ENCODE results near the gene RNF14.
A peak's percentile ranks its signal among the peaks of the same experiment; 100 is the strongest.

The RNF14 gene

DNA sequence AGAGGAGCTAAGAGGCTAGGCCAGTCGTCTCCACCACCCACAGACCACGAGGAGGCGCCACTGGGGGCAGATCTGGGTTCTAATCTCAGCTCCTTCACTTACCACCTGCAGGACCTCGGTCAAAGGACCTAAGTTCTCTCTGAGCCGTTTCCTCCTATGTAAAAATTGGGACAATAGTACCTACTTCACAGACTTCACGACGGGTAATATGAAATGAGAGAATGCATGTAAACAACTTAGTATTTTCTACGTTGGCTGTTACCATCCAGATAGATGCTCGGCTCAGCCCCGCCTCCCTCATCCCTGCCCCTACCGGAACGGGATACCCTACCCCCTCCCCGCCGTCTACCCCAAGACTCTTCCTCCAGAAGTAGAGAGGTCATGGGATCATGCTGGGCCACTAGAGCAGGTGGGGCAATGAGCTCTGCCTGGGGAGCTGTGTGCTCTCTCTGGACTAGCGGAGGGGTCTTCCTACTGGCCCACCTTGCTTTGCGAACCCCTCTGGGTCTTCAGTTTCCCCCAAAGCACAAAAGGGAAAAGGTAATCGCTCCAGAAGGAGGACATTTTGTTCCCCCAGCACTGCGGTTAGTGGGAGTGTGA is 43.4 kb downstream of the RNF14 start:
- TF ChIP-seq Cebpa-rat (IDR thresholded peaks at IDR 0.05), result no peak
- Histone ChIP-seq H3K27me3 (peaks cover 29% of the 10 kb centered on the region), H3K27ac (0 out of 2 replicates have a peak overlapping the region, but pooled peaks have one; percentile 18), H3K9ac (peak overlapping the region; percentile 57; the same call in 1 of the 2 replicates), H3K9me3 (peaks cover 6% of the 10 kb centered on the region; the same call in 1 of the 2 replicates), H3K36me3 (no peaks in the 10 kb centered on the region), H4K20me1 (no peaks in the 10 kb centered on the region), H3K4me2 (peak overlapping the region; percentile 80), H3K4me1 (peaks cover 57% of the 10 kb centered on the region), H3K4me3 (peak overlapping the region; percentile 62)

GRCh38 chr5:142012792-142013388 is 44.0 kb downstream of the RNF14 start, which contains the start of gene GNPDA1:
TSS of gene GNPDA1 (minus strand) at chr5:142013027. CDS start at chr5:142012035, 992 bp downstream.
- peaks cover 29% of the 10 kb centered on the region for H3K27me3 ChIP-seq
- H3K27ac ChIP-seq, result 0 out of 2 replicates have a peak within 1 kb of the TSS, but pooled peaks have one; percentile 18
- no peak for TF ChIP-seq Cebpa-rat (IDR thresholded peaks at IDR 0.05)

GRCh38 chr5:142013734-142014521 is 45.0 kb downstream of the RNF14 start:
- H3K27ac ChIP-seq, result no peak overlapping the region
- no peaks in the 10 kb centered on the region for H3K36me3 ChIP-seq
- H3K9me3 ChIP-seq, result peaks cover 6% of the 10 kb centered on the region; the same call in 1 of the 2 replicates
- H3K4me3 ChIP-seq, result no peak overlapping the region
- no peak for TF ChIP-seq Cebpa-rat (IDR thresholded peaks at IDR 0.05)
- H3K4me1 ChIP-seq, result peaks cover 73% of the 10 kb centered on the region
- peaks cover 7% of the 10 kb centered on the region; the same call in 1 of the 2 replicates for H4K20me1 ChIP-seq
- H3K9ac ChIP-seq, result no peak overlapping the region
- peak overlapping the region; percentile 70 for H3K4me2 ChIP-seq
- peaks cover 29% of the 10 kb centered on the region for H3K27me3 ChIP-seq

More at GRCh38 chr5:142012792-142013388, 44.0 kb downstream of the RNF14 start, which contains the start of gene GNPDA1:
- Histone ChIP-seq H3K9ac (peak within 1 kb of the TSS; percentile 57; the same call in 1 of the 2 replicates), H3K4me3 (peak within 1 kb of the TSS; percentile 62), H4K20me1 (no peaks in the 10 kb centered on the region; the same call in 1 of the 2 replicates), H3K36me3 (no peaks in the 10 kb centered on the region), H3K4me1 (peaks cover 62% of the 10 kb centered on the region), H3K9me3 (peaks cover 6% of the 10 kb centered on the region; the same call in 1 of the 2 replicates), H3K4me2 (peak within 1 kb of the TSS; percentile 80)

GRCh38 chr5:142014911-142015584 is 46.1 kb downstream of the RNF14 start:
- Histone ChIP-seq H3K4me1 (peaks cover 66% of the 10 kb centered on the region), H4K20me1 (peaks cover 7% of the 10 kb centered on the region; the same call in 1 of the 2 replicates), H3K9me3 (peaks cover 14% of the 10 kb centered on the region), H3K9ac (no peak overlapping the region), H3K36me3 (no peaks in the 10 kb centered on the region), H3K27ac (no peak overlapping the region), H3K27me3 (peaks cover 29% of the 10 kb centered on the region), H3K4me2 (peak overlapping the region; percentile 70), H3K4me3 (no peak overlapping the region)
- no peak for TF ChIP-seq Cebpa-rat (IDR thresholded peaks at IDR 0.05)

- no peak for TF ChIP-seq Cebpa-rat (IDR thresholded peaks at IDR 0.05)
- peak overlapping the region; percentile 1; the same call in 1 of the 2 replicates for H3K4me3 ChIP-seq
- no peaks in the 10 kb centered on the region for H3K36me3 ChIP-seq
- H3K9ac ChIP-seq, result no peak overlapping the region
- H4K20me1 ChIP-seq, result peaks cover 7% of the 10 kb centered on the region; the same call in 1 of the 2 replicates
- H3K4me1 ChIP-seq, result peaks cover 66% of the 10 kb centered on the region
- peaks cover 23% of the 10 kb centered on the region for H3K9me3 ChIP-seq
- H3K4me2 ChIP-seq, result peak overlapping the region; percentile 70
- peaks cover 29% of the 10 kb centered on the region for H3K27me3 ChIP-seq
- H3K27ac ChIP-seq, result no peak overlapping the region; the same call in 1 of the 2 replicates
Measured at GRCh38 chr5:142015781-142016533, 47.1 kb downstream of the RNF14 start.

DNA sequence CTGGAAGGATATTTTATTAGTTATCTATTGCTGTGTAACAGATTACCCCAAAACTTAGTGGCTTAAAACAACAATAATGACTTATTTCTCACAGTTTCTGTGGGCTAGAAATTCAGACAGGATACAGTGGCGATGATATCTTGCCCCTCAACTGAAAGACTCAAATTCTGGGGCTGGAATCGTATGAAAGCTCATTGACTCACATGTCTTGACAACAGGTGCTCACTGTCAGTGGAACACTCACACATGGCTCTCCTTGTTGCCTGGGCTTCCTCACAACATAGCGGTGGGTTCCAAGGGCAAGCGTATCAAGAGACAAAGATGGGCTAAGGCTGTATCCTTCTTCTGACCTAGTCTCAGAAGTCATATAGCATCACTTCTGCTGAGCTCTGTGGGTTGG is 47.7 kb downstream of the RNF14 start:
- no peak overlapping the region for H3K9ac ChIP-seq
- TF ChIP-seq Cebpa-rat (IDR thresholded peaks at IDR 0.05), result no peak
- H3K4me1 ChIP-seq, result peaks cover 69% of the 10 kb centered on the region
- peaks cover 27% of the 10 kb centered on the region for H3K27me3 ChIP-seq
- no peaks in the 10 kb centered on the region for H3K36me3 ChIP-seq
- H3K4me3 ChIP-seq, result no peak overlapping the region
- peak overlapping the region; percentile 70 for H3K4me2 ChIP-seq
- peaks cover 7% of the 10 kb centered on the region; the same call in 1 of the 2 replicates for H4K20me1 ChIP-seq
- H3K27ac ChIP-seq, result no peak overlapping the region
- peaks cover 28% of the 10 kb centered on the region for H3K9me3 ChIP-seq

- H3K36me3 ChIP-seq, result no peaks in the 10 kb centered on the region
- TF ChIP-seq Cebpa-rat (IDR thresholded peaks at IDR 0.05), result no peak
- peaks cover 14% of the 10 kb centered on the region for H3K27me3 ChIP-seq
- peaks cover 7% of the 10 kb centered on the region; the same call in 1 of the 2 replicates for H4K20me1 ChIP-seq
- no peak overlapping the region for H3K27ac ChIP-seq
- peak overlapping the region; percentile 70 for H3K4me2 ChIP-seq
- peaks cover 24% of the 10 kb centered on the region for H3K9me3 ChIP-seq
- no peak overlapping the region for H3K9ac ChIP-seq
- peaks cover 76% of the 10 kb centered on the region for H3K4me1 ChIP-seq
- H3K4me3 ChIP-seq, result no peak overlapping the region
Measured at GRCh38 chr5:142017832-142018427, 49.0 kb downstream of the RNF14 start.

GRCh38 chr5:142020122-142020659 is 51.3 kb downstream of the RNF14 start:
- no peak for TF ChIP-seq Cebpa-rat (IDR thresholded peaks at IDR 0.05)
- H3K27me3 ChIP-seq, result peaks cover 7% of the 10 kb centered on the region
- H3K4me3 ChIP-seq, result no peak overlapping the region
- peaks cover 7% of the 10 kb centered on the region; the same call in 1 of the 2 replicates for H4K20me1 ChIP-seq
- H3K27ac ChIP-seq, result no peak overlapping the region
- no peaks in the 10 kb centered on the region for H3K36me3 ChIP-seq
- no peak overlapping the region for H3K9ac ChIP-seq
- no peak overlapping the region for H3K4me2 ChIP-seq
- peaks cover 25% of the 10 kb centered on the region for H3K9me3 ChIP-seq
- H3K4me1 ChIP-seq, result peaks cover 64% of the 10 kb centered on the region
